ENCODE data around the gene PHTF2. TPM values are rescaled to one million over a fixed set of nuclear protein-coding genes. Genes with fewer than 3 reads are reported as not detected.

The PHTF2 gene
- total RNA-seq, 1 experiment from 2014 or later = 52.0 TPM

DNA sequence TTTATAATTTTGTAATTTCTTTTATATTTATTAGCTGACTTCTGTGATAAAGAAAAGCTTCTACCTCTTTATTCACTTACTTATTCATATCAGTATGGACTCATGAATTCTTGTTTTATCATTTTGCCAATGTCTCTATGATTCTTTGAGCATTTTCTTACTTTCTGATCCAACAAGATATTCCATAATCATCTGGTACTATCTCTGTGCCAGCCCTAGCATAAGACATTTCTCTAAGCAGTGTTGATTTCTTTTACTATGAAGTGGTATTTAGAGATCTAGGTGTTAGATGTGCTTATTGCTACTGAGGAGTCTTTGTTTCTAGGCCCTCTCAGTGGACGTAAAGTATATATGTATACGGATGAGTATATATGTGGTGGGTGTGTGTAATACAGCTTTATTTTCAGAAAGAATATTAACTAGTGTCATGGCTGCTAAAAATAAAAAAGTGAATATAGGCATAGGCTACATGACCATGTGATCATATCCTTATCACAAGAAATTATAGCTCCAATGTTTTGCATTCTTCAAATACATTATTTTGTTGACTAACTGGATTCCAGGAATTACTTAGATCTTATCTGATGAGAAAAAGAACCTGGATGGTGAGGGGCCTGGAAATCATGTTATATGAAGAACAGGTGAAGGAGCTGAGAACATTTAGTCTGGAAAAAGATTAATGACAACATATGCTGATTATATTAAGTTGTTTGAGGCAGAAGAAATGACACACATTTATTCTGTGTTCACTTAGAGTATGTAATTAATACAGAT, 13.1 kb downstream of the PHTF2 start:
- Histone ChIP-seq H2AFZ (no peak overlapping the region), H3K4me3 (peak overlapping the region; percentile 7; the same call in 1 of the 2 replicates), H3K4me1 (replicated peaks; ENCODE audit: insufficient read depth) (peaks cover 21% of the 10 kb centered on the region), H4K20me1 (ENCODE audit: insufficient read depth) (no peaks in the 10 kb centered on the region), H3F3A (ENCODE audit: insufficient read depth, low read depth) (peaks cover 8% of the 10 kb centered on the region; the same call in 1 of the 2 replicates), H3K9me3 (ENCODE audit: insufficient read depth, low read depth) (peaks cover 1% of the 10 kb centered on the region; the same call in 1 of the 2 replicates), H3K27me3 (ENCODE audit: insufficient read depth, low read depth) (no peaks in the 10 kb centered on the region), H3K4me2 (peak overlapping the region; percentile 47), H3K27ac (peak overlapping the region; percentile 76), H3K79me2 (ENCODE audit: low read depth) (peaks cover 17% of the 10 kb centered on the region; the same call in 1 of the 2 replicates), H3K9me2 (ENCODE audit: insufficient read depth) (no peaks in the 10 kb centered on the region), H3K36me3 (ENCODE audit: low read depth) (no peaks in the 10 kb centered on the region)
- CTCF ChIA-PET = interaction anchor here (1.0 to 1.3 kb wide), 2 partner anchors 13 to 23 kb away, joined by 3 read pairs; partner anchors contain the start of genes PHTF2 and TMEM60
- POLR2A ChIA-PET (ENCODE audit: unreplicated experiment) = interaction anchor here (0.5 to 0.6 kb wide), 2 partner anchors 101 to 544 kb away, joined by 7 to 8 read pairs; no protein-coding TSS in a partner anchor
- TF ChIP-seq, protein P1, sequence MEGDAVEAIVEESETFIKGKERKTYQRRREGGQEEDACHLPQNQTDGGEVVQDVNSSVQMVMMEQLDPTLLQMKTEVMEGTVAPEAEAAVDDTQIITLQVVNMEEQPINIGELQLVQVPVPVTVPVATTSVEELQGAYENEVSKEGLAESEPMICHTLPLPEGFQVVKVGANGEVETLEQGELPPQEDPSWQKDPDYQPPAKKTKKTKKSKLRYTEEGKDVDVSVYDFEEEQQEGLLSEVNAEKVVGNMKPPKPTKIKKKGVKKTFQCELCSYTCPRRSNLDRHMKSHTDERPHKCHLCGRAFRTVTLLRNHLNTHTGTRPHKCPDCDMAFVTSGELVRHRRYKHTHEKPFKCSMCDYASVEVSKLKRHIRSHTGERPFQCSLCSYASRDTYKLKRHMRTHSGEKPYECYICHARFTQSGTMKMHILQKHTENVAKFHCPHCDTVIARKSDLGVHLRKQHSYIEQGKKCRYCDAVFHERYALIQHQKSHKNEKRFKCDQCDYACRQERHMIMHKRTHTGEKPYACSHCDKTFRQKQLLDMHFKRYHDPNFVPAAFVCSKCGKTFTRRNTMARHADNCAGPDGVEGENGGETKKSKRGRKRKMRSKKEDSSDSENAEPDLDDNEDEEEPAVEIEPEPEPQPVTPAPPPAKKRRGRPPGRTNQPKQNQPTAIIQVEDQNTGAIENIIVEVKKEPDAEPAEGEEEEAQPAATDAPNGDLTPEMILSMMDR (conservative IDR thresholded peaks at IDR 0.05) = no peak
- TF ChIP-seq EZH2 (IDR thresholded peaks at IDR 0.05; ENCODE audit: low read depth) = no peak
- DNase-seq = peak in 1 of 2 experiments; percentile 85
- BruUV-seq (replicated peaks) = no TSS peak
- intact Hi-C loops (cut with micrococcal nuclease; ENCODE audit: unreplicated experiment) = loop anchor here (1.0 kb wide), 1 partner anchor 23 kb away; no protein-coding TSS in a partner anchor

DNA sequence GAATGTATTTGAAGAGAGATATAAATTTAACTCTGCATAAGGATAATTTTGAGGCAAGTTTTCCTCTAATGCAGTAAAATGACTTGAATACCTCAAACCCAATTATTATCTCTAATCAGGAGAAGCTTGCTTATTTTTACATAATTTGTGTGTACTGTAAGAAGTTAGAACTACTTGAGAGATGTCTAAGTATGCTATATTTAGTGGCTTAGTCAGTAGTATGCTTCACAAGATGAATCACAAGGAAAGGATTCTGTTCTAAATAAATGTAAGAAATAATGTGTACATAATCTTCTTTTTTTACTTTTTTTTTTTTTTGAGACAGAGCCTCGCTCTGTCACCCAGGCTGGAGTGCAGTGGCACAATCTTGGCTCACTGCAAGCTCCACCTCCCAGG, 13.7 kb downstream of the PHTF2 start:
- TSS peak; percentile 35 for BruUV-seq (replicated peaks)
- peaks cover 17% of the 10 kb centered on the region; the same call in 1 of the 2 replicates for H3K79me2 ChIP-seq (ENCODE audit: low read depth)
- H3K4me2 ChIP-seq = peak overlapping the region; percentile 47
- no peaks in the 10 kb centered on the region for H4K20me1 ChIP-seq (ENCODE audit: insufficient read depth)
- ChIA-PET CTCF (interaction anchor here (1.0 to 1.3 kb wide), 2 partner anchors 14 to 23 kb away, joined by 3 read pairs; partner anchors contain the start of genes PHTF2 and TMEM60), POLR2A (ENCODE audit: unreplicated experiment) (no interaction called here)
- TF ChIP-seq EZH2 (IDR thresholded peaks at IDR 0.05; ENCODE audit: low read depth) = no peak
- TF ChIP-seq, protein P1 (conservative IDR thresholded peaks at IDR 0.05) = no peak
- H3K27ac ChIP-seq = peak overlapping the region; percentile 76
- H3K9me2 ChIP-seq (ENCODE audit: insufficient read depth) = no peaks in the 10 kb centered on the region
- peak overlapping the region; percentile 7; the same call in 1 of the 2 replicates for H3K4me3 ChIP-seq
- no peaks in the 10 kb centered on the region; the same call in 1 of the 2 replicates for H3K9me3 ChIP-seq (ENCODE audit: insufficient read depth, low read depth)
- no peaks in the 10 kb centered on the region for H3K36me3 ChIP-seq (ENCODE audit: low read depth)
- peak in 1 of 2 experiments; percentile 73 for DNase-seq
- intact Hi-C loops (cut with micrococcal nuclease; ENCODE audit: unreplicated experiment) = loop anchor here (1.0 kb wide), 1 partner anchor 22 kb away; no protein-coding TSS in a partner anchor
- no peaks in the 10 kb centered on the region for H3K27me3 ChIP-seq (ENCODE audit: insufficient read depth, low read depth)
- H2AFZ ChIP-seq = no peak overlapping the region
- peaks cover 21% of the 10 kb centered on the region for H3K4me1 ChIP-seq (replicated peaks; ENCODE audit: insufficient read depth)
- H3F3A ChIP-seq (ENCODE audit: insufficient read depth, low read depth) = peaks cover 8% of the 10 kb centered on the region; the same call in 1 of the 2 replicates

DNA sequence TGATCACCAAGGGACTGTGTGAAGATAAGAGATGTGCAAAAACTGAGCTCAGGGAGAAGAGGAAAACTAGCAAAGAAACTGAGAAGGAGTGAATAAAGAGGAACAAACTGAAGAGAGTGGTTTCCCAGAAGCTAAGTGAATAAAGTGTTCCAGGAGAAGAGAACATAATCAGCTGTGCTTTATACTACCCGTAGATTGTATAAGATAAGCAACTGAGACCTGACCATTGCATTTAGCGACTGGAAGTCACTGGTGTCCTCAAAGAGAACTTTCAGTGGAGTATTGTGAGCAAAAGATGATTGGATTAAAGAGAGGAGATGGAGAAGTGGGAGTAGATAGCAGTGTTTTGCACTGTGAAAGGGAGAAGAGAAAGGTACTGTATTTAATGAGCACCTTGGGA, 14.6 kb downstream of the PHTF2 start:
- H3K9me2 ChIP-seq (ENCODE audit: insufficient read depth) = no peaks in the 10 kb centered on the region
- peaks cover 8% of the 10 kb centered on the region; the same call in 1 of the 2 replicates for H3F3A ChIP-seq (ENCODE audit: insufficient read depth, low read depth)
- peaks cover 17% of the 10 kb centered on the region; the same call in 1 of the 2 replicates for H3K79me2 ChIP-seq (ENCODE audit: low read depth)
- no peaks in the 10 kb centered on the region for H3K36me3 ChIP-seq (ENCODE audit: low read depth)
- POLR2A ChIA-PET (ENCODE audit: unreplicated experiment) = interaction anchor here (0.6 kb wide), 1 partner anchor 318 kb away, joined by 4 read pairs; no protein-coding TSS in a partner anchor
- intact Hi-C loops (cut with micrococcal nuclease; ENCODE audit: unreplicated experiment) = no loop called here
- no peak for TF ChIP-seq EZH2 (IDR thresholded peaks at IDR 0.05; ENCODE audit: low read depth)
- TF ChIP-seq, protein P1 (conservative IDR thresholded peaks at IDR 0.05) = no peak
- CTCF ChIA-PET = interaction anchor here (0.6 kb wide), 1 partner anchor 8 kb away, joined by 4 read pairs; no protein-coding TSS in a partner anchor
- peaks cover 21% of the 10 kb centered on the region for H3K4me1 ChIP-seq (replicated peaks; ENCODE audit: insufficient read depth)
- no peak overlapping the region for H2AFZ ChIP-seq
- no peaks in the 10 kb centered on the region; the same call in 1 of the 2 replicates for H3K9me3 ChIP-seq (ENCODE audit: insufficient read depth, low read depth)
- no TSS peak for BruUV-seq (replicated peaks)
- 0 out of 2 replicates have a peak overlapping the region, but pooled peaks have one; percentile 76 for H3K27ac ChIP-seq
- no peaks in the 10 kb centered on the region for H3K27me3 ChIP-seq (ENCODE audit: insufficient read depth, low read depth)
- H3K4me2 ChIP-seq = no peak overlapping the region
- H3K4me3 ChIP-seq = no peak overlapping the region
- DNase-seq = no peak
- H4K20me1 ChIP-seq (ENCODE audit: insufficient read depth) = no peaks in the 10 kb centered on the region

Measured in PC-9 (cell line).